A549 (cell line): ENCODE data around the gene CACNA1H.

Source experiments
- ESRRA ChIP-seq: fragments of 150-350 bp; IDR thresholded peaks from 2 replicates; pipeline ENCODE4 v1.6.1; 2014; ENCODE audit warnings: mild to moderate bottlenecking, low read length, borderline replicate concordance
- RAD21 ChIP-seq, 2 experiments: fragments of >200 bp in 1 of 2; sonication (Bioruptor Twin) in 1 of 2; formaldehyde crosslinking in 1 of 2; IDR thresholded peaks in 1 of 2; conservative IDR thresholded peaks in 1 of 2; 2 replicates in 1 of 2; 3 replicates in 1 of 2; pipeline ENCODE4 v1.6.1; 2012 to 2018; ENCODE audit warnings: inconsistent platforms in 1 of 2
- RCOR1 ChIP-seq: fragments of 150-350 bp; IDR thresholded peaks from 2 replicates; pipeline ENCODE4 v1.6.1; 2014; ENCODE audit warnings: antibody characterized with exemption, low read length, low read depth

GRCh38 chr16:1146409-1146808 lies 6.5 kb upstream of the CACNA1H start:
- no peak for TF ChIP-seq RCOR1
- TF ChIP-seq ESRRA, result no peak
- no peak for TF ChIP-seq RAD21 (conservative IDR thresholded peaks at IDR 0.05 in 1 of 2, IDR thresholded peaks at IDR 0.05 in 1 of 2)
